ENCODE results near the gene AQP2.

The AQP2 gene

GRCh38 chr12:49941556-49942511, 8.7 kb upstream of the AQP2 start:
- H3K4me3 ChIP-seq (ENCODE audit: insufficient read depth, low read depth, low read length): no peak overlapping the region
- no peaks in the 10 kb centered on the region for H3K36me3 ChIP-seq (ENCODE audit: control insufficient read depth, insufficient read depth, low read length)
- H3K9me3 ChIP-seq (ENCODE audit: control insufficient read depth, low read length): no peaks in the 10 kb centered on the region
- H3K27me3 ChIP-seq (ENCODE audit: control insufficient read depth, insufficient read depth, low read length, poor library complexity, severe bottlenecking): peaks cover 15% of the 10 kb centered on the region
- H3K4me1 ChIP-seq (ENCODE audit: control insufficient read depth, insufficient read depth, low read length): peaks cover 8% of the 10 kb centered on the region
- no peak overlapping the region for H3K27ac ChIP-seq (ENCODE audit: insufficient read depth, low read depth, low read length, poor library complexity, severe bottlenecking)
- 90 to 91% methylated on average over 13 of the region's 13 CpGs for WGBS, 2 experiments

- Histone ChIP-seq H3K27me3 (ENCODE audit: control insufficient read depth, insufficient read depth, low read length, poor library complexity, severe bottlenecking) (peaks cover 15% of the 10 kb centered on the region), H3K27ac (ENCODE audit: insufficient read depth, low read depth, low read length, poor library complexity, severe bottlenecking) (no peak overlapping the region), H3K9me3 (ENCODE audit: control insufficient read depth, low read length) (no peaks in the 10 kb centered on the region), H3K4me3 (ENCODE audit: insufficient read depth, low read depth, low read length) (no peak overlapping the region), H3K4me1 (ENCODE audit: control insufficient read depth, insufficient read depth, low read length) (peaks cover 8% of the 10 kb centered on the region), H3K36me3 (ENCODE audit: control insufficient read depth, insufficient read depth, low read length) (no peaks in the 10 kb centered on the region)
- WGBS, 2 experiments: 91 to 92% methylated on average over 3 of the region's 3 CpGs
These were observed 8.0 kb upstream of the AQP2 start for GRCh38 chr12:49942512-49942893.

GRCh38 chr12:49942921-49943624, 7.5 kb upstream of the AQP2 start:
- H3K4me3 ChIP-seq (ENCODE audit: insufficient read depth, low read depth, low read length): no peak overlapping the region
- 82 to 83% methylated on average over 14 of the region's 14 CpGs for WGBS, 2 experiments
- peaks cover 15% of the 10 kb centered on the region for H3K27me3 ChIP-seq (ENCODE audit: control insufficient read depth, insufficient read depth, low read length, poor library complexity, severe bottlenecking)

GRCh38 chr12:49943625-49943960, 6.9 kb upstream of the AQP2 start:
- peaks cover 15% of the 10 kb centered on the region for H3K27me3 ChIP-seq (ENCODE audit: control insufficient read depth, insufficient read depth, low read length, poor library complexity, severe bottlenecking)
- H3K27ac ChIP-seq (ENCODE audit: insufficient read depth, low read depth, low read length, poor library complexity, severe bottlenecking): no peak overlapping the region
- no peak overlapping the region for H3K4me3 ChIP-seq (ENCODE audit: insufficient read depth, low read depth, low read length)
- H3K4me1 ChIP-seq (ENCODE audit: control insufficient read depth, insufficient read depth, low read length): peaks cover 8% of the 10 kb centered on the region
- no peaks in the 10 kb centered on the region for H3K9me3 ChIP-seq (ENCODE audit: control insufficient read depth, low read length)
- H3K36me3 ChIP-seq (ENCODE audit: control insufficient read depth, insufficient read depth, low read length): no peaks in the 10 kb centered on the region
- 68 to 70% methylated on average over 1 of the region's 1 CpG for WGBS, 2 experiments

More at GRCh38 chr12:49942921-49943624, 7.5 kb upstream of the AQP2 start:
- Histone ChIP-seq H3K36me3 (ENCODE audit: control insufficient read depth, insufficient read depth, low read length) (no peaks in the 10 kb centered on the region), H3K27ac (ENCODE audit: insufficient read depth, low read depth, low read length, poor library complexity, severe bottlenecking) (no peak overlapping the region), H3K9me3 (ENCODE audit: control insufficient read depth, low read length) (no peaks in the 10 kb centered on the region), H3K4me1 (ENCODE audit: control insufficient read depth, insufficient read depth, low read length) (peaks cover 8% of the 10 kb centered on the region)

GRCh38 chr12:49944046-49944445, 6.5 kb upstream of the AQP2 start:
- Histone ChIP-seq H3K4me1 (ENCODE audit: control insufficient read depth, insufficient read depth, low read length) (peaks cover 8% of the 10 kb centered on the region), H3K4me3 (ENCODE audit: insufficient read depth, low read depth, low read length) (no peak overlapping the region), H3K36me3 (ENCODE audit: control insufficient read depth, insufficient read depth, low read length) (no peaks in the 10 kb centered on the region), H3K27ac (ENCODE audit: insufficient read depth, low read depth, low read length, poor library complexity, severe bottlenecking) (no peak overlapping the region), H3K9me3 (ENCODE audit: control insufficient read depth, low read length) (no peaks in the 10 kb centered on the region), H3K27me3 (ENCODE audit: control insufficient read depth, insufficient read depth, low read length, poor library complexity, severe bottlenecking) (peaks cover 15% of the 10 kb centered on the region)
- 88 to 90% methylated on average over 5 of the region's 5 CpGs for WGBS, 2 experiments

- H3K9me3 ChIP-seq (ENCODE audit: control insufficient read depth, low read length): no peaks in the 10 kb centered on the region
- H3K4me1 ChIP-seq (ENCODE audit: control insufficient read depth, insufficient read depth, low read length): peaks cover 8% of the 10 kb centered on the region
- no peak overlapping the region for H3K27ac ChIP-seq (ENCODE audit: insufficient read depth, low read depth, low read length, poor library complexity, severe bottlenecking)
- H3K36me3 ChIP-seq (ENCODE audit: control insufficient read depth, insufficient read depth, low read length): no peaks in the 10 kb centered on the region
- H3K27me3 ChIP-seq (ENCODE audit: control insufficient read depth, insufficient read depth, low read length, poor library complexity, severe bottlenecking): peaks cover 15% of the 10 kb centered on the region
- WGBS, 2 experiments: 86% methylated on average over 3 of the region's 3 CpGs
- no peak overlapping the region for H3K4me3 ChIP-seq (ENCODE audit: insufficient read depth, low read depth, low read length)
These were observed 5.8 kb upstream of the AQP2 start for GRCh38 chr12:49944718-49945117.

- Histone ChIP-seq H3K9me3 (ENCODE audit: control insufficient read depth, low read length) (no peaks in the 10 kb centered on the region), H3K27ac (ENCODE audit: insufficient read depth, low read depth, low read length, poor library complexity, severe bottlenecking) (no peak overlapping the region), H3K27me3 (ENCODE audit: control insufficient read depth, insufficient read depth, low read length, poor library complexity, severe bottlenecking) (peaks cover 15% of the 10 kb centered on the region), H3K4me3 (ENCODE audit: insufficient read depth, low read depth, low read length) (no peak overlapping the region), H3K4me1 (ENCODE audit: control insufficient read depth, insufficient read depth, low read length) (peaks cover 8% of the 10 kb centered on the region), H3K36me3 (ENCODE audit: control insufficient read depth, insufficient read depth, low read length) (no peaks in the 10 kb centered on the region)
- 8 to 9% methylated on average over 28 of the region's 28 CpGs for WGBS, 2 experiments
These were observed 5.0 kb upstream of the AQP2 start for GRCh38 chr12:49945394-49946080.

GRCh38 chr12:49946086-49946485, 4.5 kb upstream of the AQP2 start:
- Histone ChIP-seq H3K27me3 (ENCODE audit: control insufficient read depth, insufficient read depth, low read length, poor library complexity, severe bottlenecking) (peaks cover 15% of the 10 kb centered on the region), H3K27ac (ENCODE audit: insufficient read depth, low read depth, low read length, poor library complexity, severe bottlenecking) (no peak overlapping the region), H3K4me1 (ENCODE audit: control insufficient read depth, insufficient read depth, low read length) (peaks cover 8% of the 10 kb centered on the region), H3K9me3 (ENCODE audit: control insufficient read depth, low read length) (no peaks in the 10 kb centered on the region), H3K4me3 (ENCODE audit: insufficient read depth, low read depth, low read length) (no peak overlapping the region), H3K36me3 (ENCODE audit: control insufficient read depth, insufficient read depth, low read length) (no peaks in the 10 kb centered on the region)
- 73 to 75% methylated on average over 9 of the region's 9 CpGs for WGBS, 2 experiments

GRCh38 chr12:49946497-49946896, 4.0 kb upstream of the AQP2 start:
- peaks cover 15% of the 10 kb centered on the region for H3K27me3 ChIP-seq (ENCODE audit: control insufficient read depth, insufficient read depth, low read length, poor library complexity, severe bottlenecking)
- peaks cover 8% of the 10 kb centered on the region for H3K4me1 ChIP-seq (ENCODE audit: control insufficient read depth, insufficient read depth, low read length)
- 91 to 94% methylated on average over 3 of the region's 3 CpGs for WGBS, 2 experiments
- no peak overlapping the region for H3K27ac ChIP-seq (ENCODE audit: insufficient read depth, low read depth, low read length, poor library complexity, severe bottlenecking)
- H3K4me3 ChIP-seq (ENCODE audit: insufficient read depth, low read depth, low read length): no peak overlapping the region
- H3K9me3 ChIP-seq (ENCODE audit: control insufficient read depth, low read length): no peaks in the 10 kb centered on the region
- no peaks in the 10 kb centered on the region for H3K36me3 ChIP-seq (ENCODE audit: control insufficient read depth, insufficient read depth, low read length)

Measured in ectodermal cell (in vitro differentiated cells).